HG03442 (cell line): ENCODE results near the gene DOCK8.

Experiments used
- ATAC-seq: cut with Tn5 transposase; IDR thresholded peaks from one replicate; pipeline ENCODE4 v1.9.1; 2021; ENCODE audit warnings: mild to moderate bottlenecking, moderate library complexity; ENCODE audit not compliant: unreplicated experiment

Gene DOCK8

GRCh38 chr9:265209-265870, 50.7 kb downstream of the DOCK8 start:
- no peak for ATAC-seq

- ATAC-seq = no peak
Measured at GRCh38 chr9:266228-266627, 51.6 kb downstream of the DOCK8 start.

DNA sequence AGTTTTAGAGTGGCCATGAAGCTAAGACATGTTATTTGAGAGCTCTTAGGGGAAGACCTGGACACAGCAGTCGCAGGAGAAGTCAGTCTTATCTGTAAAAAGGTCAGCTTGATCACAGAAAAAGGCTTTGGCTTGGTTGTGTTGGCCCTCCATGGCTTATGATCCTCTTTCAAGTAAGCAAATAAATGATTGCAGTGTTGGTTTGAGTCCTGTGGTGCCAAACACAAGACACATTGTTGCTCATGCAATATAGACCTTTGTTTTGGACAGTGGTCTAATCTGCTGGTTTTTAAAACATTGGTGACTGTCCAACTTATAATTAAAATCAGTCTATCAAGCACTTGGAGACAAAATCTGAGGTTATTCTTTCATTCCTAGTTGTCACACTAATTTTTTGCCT, 54.0 kb downstream of the DOCK8 start:
- ATAC-seq = no peak

DNA sequence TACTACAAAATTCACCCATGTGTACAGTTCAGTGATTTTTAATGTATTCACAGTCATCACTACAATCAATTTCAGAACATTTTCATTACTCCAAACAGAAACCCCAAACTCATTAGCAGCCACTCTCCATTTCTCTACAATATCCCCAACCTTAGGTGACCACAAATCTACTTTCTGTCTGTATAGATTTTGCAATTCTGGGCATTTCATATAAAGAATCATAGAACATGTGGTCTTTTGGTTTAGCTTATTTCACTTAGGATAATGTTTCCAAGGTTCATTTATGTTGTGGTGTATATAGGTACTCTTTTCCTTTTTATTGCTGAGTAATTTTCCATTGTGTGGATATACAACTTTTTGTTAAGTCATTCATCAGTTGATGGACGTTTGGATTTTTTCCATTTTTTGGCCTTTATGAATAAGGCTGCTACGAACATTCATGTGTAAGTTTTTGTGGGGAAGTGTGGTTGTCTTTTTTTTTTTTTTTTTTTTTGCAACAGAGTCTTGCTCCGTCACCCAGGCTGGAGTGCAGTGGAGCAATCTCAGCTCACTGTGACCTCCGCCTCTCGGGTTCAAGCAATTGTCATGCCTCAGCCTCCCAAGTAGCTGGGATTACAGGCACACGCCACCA, 54.5 kb downstream of the DOCK8 start:
- no peak for ATAC-seq

DNA sequence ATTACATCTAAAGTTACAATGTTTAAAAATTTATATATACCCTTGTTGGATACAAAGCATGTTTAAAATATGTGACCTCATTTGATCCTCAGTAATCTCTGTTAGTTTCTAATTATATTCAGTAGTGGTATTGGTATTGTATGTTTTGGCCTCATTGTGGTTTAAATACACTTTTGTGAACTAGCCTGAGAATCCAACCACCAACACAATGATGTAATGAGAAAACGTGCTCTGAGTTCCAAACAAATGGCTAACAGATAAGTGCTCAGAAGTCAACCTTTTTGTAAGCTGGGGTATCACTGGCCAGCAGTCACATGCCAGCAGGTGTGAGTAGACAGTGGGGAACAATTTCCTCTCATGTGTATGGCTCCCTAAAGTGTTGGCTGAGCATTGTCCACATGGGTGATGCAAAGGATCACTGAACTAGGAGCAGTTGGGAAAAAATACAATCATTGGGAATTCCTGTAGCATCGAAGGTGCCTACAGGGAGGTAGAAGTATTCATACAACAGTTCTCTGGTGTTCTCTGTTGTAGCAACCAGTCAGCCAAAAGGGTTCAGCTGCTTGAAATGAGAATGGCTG, 56.1 kb downstream of the DOCK8 start:
- no peak for ATAC-seq

GRCh38 chr9:272251-273213, 57.9 kb downstream of the DOCK8 start:
- ATAC-seq = peak; percentile 91

- no peak for ATAC-seq
Measured at GRCh38 chr9:274406-274805, 59.7 kb downstream of the DOCK8 start.

GRCh38 chr9:277601-278295, 63.1 kb downstream of the DOCK8 start:
- no peak for ATAC-seq

- ATAC-seq = peak; percentile 75
Measured at GRCh38 chr9:278651-279050, 64.0 kb downstream of the DOCK8 start.

- ATAC-seq = no peak
Measured at GRCh38 chr9:279674-280073, 65.0 kb downstream of the DOCK8 start.

DNA sequence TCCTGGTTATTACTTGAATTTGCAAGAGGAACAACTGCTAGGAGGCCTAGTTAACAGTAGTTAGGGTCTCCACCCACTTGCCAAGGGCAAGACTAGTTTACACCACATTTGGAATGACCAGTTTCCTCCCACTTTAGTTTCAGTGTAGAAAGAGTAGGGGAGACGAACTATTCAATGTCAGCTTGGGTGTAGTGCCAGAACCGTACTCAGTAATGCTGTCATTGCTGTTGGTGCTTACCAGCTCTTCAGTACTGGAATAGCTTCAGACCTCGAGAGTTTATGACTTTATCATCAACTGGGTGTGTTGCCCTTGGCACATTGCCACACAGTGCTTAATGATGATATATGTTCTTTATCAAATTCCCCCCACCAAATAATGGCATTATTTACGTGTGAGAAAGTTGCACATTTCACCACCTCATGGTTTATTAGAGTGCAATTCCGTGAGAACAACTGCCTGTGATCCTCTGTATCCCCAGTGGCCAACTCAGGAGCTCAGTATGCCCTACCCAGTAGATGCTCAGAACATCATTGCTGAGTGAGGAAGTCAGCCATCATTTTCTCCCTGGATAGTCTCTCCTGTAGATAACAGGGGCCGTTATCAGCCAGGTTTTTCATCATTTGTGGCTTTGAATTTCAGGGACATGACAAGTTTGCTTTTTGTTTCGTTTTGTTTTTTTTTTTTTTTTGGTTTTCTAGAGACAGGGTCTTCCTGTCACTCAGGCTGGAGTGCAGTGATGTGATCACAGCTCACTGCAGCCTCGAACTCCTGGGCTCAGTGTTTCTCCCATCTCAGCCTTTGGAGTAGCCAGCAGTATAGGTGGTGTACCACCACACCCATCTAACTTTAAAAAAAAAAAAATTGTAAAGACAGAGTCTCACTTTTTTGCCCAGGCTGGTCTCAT, 67.3 kb downstream of the DOCK8 start:
- peak; percentile 33 for ATAC-seq

- no peak for ATAC-seq
Measured at GRCh38 chr9:286071-286740, 71.5 kb downstream of the DOCK8 start.

GRCh38 chr9:289121-289520, 74.5 kb downstream of the DOCK8 start:
- no peak for ATAC-seq

GRCh38 chr9:292915-293314, 78.2 kb downstream of the DOCK8 start:
- ATAC-seq = no peak

DNA sequence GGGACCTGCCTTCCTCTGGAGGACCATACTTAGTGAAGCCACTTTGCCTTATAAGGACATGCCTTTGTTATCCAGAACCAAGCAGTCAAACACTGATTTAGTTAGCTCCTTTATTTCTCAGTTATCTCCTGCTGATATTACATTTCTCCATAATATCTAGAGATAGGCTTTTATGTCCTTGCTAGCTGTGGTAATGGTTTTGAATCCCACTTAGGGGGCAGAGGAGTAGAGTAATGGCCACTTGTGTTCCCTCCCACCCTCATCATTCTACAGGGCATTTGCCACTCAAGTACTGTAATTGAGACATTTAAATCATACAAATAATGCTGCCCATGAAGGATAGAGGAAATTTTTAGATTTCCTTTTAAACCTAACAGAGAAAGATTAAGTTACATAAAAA, 80.9 kb downstream of the DOCK8 start:
- no peak for ATAC-seq

DNA sequence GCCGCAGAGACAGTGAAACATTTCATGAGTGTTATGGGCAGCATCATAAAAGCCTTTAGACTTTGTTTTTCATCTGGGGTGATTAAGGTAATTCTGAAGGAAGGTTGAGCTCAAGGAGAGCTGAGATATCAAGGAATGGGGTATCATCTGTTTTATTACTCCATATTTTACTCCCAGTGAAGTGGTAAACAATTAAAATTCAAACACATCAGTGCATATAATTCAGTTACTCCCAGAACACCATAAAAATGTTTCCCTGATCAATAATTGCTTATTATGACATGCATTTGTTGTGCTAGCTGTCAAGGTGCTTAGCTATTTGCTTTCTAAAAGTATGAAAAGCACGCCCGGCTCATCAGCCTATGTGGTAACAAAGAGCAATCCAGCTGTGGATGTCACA, 81.7 kb downstream of the DOCK8 start:
- ATAC-seq = no peak

- peak; percentile 98 for ATAC-seq
Measured at GRCh38 chr9:297104-297972, 82.7 kb downstream of the DOCK8 start.

DNA sequence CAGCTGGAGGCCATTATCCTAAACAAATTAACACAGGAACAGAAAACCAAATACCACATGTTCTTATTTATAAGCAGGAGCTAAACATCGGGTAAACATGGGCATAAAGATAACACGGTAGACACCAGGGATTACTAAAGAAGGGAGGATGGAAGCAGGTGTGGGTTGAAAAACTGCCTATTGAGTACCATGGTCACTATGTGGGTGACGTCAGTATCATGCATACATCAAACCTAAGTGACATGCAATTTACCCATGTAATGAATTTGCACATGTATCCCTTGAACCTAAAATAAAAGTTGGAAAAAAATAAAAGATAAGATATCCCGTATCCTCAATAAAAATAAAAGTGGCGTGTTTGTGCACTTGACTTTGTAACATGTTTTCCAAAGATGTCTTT, 88.8 kb downstream of the DOCK8 start:
- ATAC-seq = no peak
